Muscle layer of duodenum (tissue), 2 donors: Measurements from ENCODE around the gene WDR90.

ENCODE experiments used
- H3K27ac ChIP-seq: one replicate; pipeline ENCODE4 v1.7.0; 2013; ENCODE audit warnings: mild to moderate bottlenecking, low read length
- H3K27me3 ChIP-seq: one replicate; pipeline ENCODE4 v1.7.0; 2013; ENCODE audit warnings: low read depth, mild to moderate bottlenecking, control low read depth, low read length
- H3K36me3 ChIP-seq, 2 donors: one replicate each; pipeline ENCODE4 v1.7.0; 2013; ENCODE audit warnings: low read length in 2 of 2, control low read depth in 1 of 2, mild to moderate bottlenecking in 1 of 2; ENCODE audit not compliant: insufficient read depth in 2 of 2, control insufficient read depth in 1 of 2
- H3K4me1 ChIP-seq, 2 donors: one replicate each; pipeline ENCODE4 v1.7.0; 2013; ENCODE audit warnings: low read length in 2 of 2, mild to moderate bottlenecking in 2 of 2, control low read depth in 1 of 2, moderate library complexity in 1 of 2; ENCODE audit not compliant: insufficient read depth in 2 of 2, control insufficient read depth in 1 of 2
- H3K4me3 ChIP-seq, 2 donors: one replicate each; pipeline ENCODE4 v1.7.0; 2013; ENCODE audit warnings: low read length in 2 of 2, low read depth in 1 of 2, mild to moderate bottlenecking in 1 of 2
- H3K9me3 ChIP-seq, 2 donors: one replicate each; pipeline ENCODE4 v1.7.0; 2013; ENCODE audit warnings: low read length in 2 of 2, control low read depth in 1 of 2, mild to moderate bottlenecking in 1 of 2; ENCODE audit not compliant: control insufficient read depth in 1 of 2
- donor health status: healthy.

WDR90 gene

GRCh38 chr16:716768-717325 is 67.7 kb downstream of the WDR90 start:
- no peak overlapping the region for H3K27ac ChIP-seq
- H3K27me3 ChIP-seq = no peaks in the 10 kb centered on the region
- peaks cover 9 to 57% of the 10 kb centered on the region in 2 donors for H3K4me1 ChIP-seq
- no peaks in the 10 kb centered on the region for H3K9me3 ChIP-seq
- H3K4me3 ChIP-seq = peak overlapping the region in 1 of 2 donors; percentile 81
- H3K36me3 ChIP-seq = no peaks in the 10 kb centered on the region
